Mesothelial cell of epicardium (in vitro differentiated cells): ENCODE data around the gene CDK6. TPM values are rescaled to one million over a fixed set of nuclear protein-coding genes. Genes with fewer than 3 reads are reported as not detected.

Experiments used
- DNase-seq, 2 experiments: peaks; one replicate each; pipeline ENCODE4 v3.0.0; 2021; ENCODE audit warnings: low spot score in 2 of 2; ENCODE audit not compliant: unreplicated experiment in 2 of 2
- H3K27ac Mint-ChIP-seq: 2 replicates; pipeline ENCODE4 v1.8.0; 2021; ENCODE audit warnings: mixed read lengths
- H3K27me3 Mint-ChIP-seq: 2 replicates; pipeline ENCODE4 v1.8.0; 2021; ENCODE audit warnings: low read depth, mixed read lengths
- H3K36me3 Mint-ChIP-seq: 2 replicates; pipeline ENCODE4 v1.8.0; 2021; ENCODE audit warnings: mixed read lengths
- H3K4me1 Mint-ChIP-seq: 2 replicates; pipeline ENCODE4 v1.8.0; 2021; ENCODE audit warnings: mixed read lengths
- H3K4me3 Mint-ChIP-seq: 2 replicates; pipeline ENCODE4 v1.8.0; 2021; ENCODE audit warnings: mild to moderate bottlenecking, moderate library complexity, mixed read lengths
- H3K9me3 Mint-ChIP-seq: 2 replicates; pipeline ENCODE4 v1.8.0; 2021; ENCODE audit warnings: mixed read lengths
- total RNA-seq: library from RNA; stranded (reverse); gene quantifications from 3 replicates; pipeline ENCODE4 v1.2.1, GENCODE V29; 2021
- TF ChIP-seq, protein P1 (sequence below): fragments of 200-600 bp; sonication (generic); IDR thresholded peaks from one replicate; pipeline ENCODE4 v1.5.0; 2021; ENCODE audit warnings: antibody characterized with exemption; ENCODE audit not compliant: unreplicated experiment

CDK6 gene
- total RNA-seq, 1 donor from 2014 or later: 138 TPM

DNA sequence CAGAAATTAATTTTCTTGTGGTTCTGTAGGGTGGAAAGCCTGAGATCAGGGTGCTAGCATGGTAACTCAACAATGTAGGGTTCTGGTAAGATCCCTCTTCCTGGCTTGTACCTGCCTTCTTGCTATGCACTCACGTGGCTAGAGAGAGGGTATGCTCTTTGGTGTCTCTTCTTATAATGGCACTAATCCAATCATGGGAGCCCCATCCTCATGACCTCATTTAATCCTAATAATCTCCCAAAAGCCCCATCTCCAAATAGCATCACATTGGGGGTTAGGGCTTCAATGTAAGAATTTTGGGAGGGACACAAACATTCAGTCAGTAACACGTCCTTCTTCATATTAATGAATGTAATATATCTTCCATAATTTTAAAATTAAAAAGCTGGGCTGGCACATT is 206.6 kb downstream of the CDK6 start:
- Mint-ChIP-seq H3K36me3 (peaks cover 32% of the 10 kb centered on the region), H3K9me3 (peaks cover 20% of the 10 kb centered on the region), H3K4me3 (no peak overlapping the region), H3K27ac (no peak overlapping the region), H3K4me1 (peaks cover 36% of the 10 kb centered on the region), H3K27me3 (no peaks in the 10 kb centered on the region)
- TF ChIP-seq, protein P1, sequence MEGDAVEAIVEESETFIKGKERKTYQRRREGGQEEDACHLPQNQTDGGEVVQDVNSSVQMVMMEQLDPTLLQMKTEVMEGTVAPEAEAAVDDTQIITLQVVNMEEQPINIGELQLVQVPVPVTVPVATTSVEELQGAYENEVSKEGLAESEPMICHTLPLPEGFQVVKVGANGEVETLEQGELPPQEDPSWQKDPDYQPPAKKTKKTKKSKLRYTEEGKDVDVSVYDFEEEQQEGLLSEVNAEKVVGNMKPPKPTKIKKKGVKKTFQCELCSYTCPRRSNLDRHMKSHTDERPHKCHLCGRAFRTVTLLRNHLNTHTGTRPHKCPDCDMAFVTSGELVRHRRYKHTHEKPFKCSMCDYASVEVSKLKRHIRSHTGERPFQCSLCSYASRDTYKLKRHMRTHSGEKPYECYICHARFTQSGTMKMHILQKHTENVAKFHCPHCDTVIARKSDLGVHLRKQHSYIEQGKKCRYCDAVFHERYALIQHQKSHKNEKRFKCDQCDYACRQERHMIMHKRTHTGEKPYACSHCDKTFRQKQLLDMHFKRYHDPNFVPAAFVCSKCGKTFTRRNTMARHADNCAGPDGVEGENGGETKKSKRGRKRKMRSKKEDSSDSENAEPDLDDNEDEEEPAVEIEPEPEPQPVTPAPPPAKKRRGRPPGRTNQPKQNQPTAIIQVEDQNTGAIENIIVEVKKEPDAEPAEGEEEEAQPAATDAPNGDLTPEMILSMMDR: no peak
- no peak for DNase-seq

DNA sequence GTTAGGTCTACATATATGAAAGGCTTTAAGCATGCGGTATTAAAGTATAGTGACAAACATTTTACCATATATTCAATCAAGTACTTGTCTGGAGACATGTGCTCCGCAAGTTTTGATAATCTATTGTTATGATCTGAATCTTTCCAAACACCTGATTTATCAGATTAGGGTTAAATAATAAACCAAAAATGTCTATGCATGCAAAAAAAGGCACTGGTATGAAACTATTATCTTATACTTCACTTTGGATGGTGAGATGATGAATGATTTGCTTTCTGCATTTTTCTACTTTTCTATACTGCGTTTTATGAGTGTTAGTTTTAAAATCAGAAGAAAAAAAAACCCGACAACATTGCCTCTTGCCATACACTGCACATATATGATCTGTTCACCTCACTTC is 208.4 kb downstream of the CDK6 start:
- Mint-ChIP-seq H3K4me1 (peaks cover 30% of the 10 kb centered on the region), H3K27me3 (no peaks in the 10 kb centered on the region), H3K27ac (no peak overlapping the region), H3K9me3 (peaks cover 23% of the 10 kb centered on the region), H3K36me3 (peaks cover 46% of the 10 kb centered on the region), H3K4me3 (no peak overlapping the region)
- TF ChIP-seq, protein P1: no peak
- no peak for DNase-seq

DNA sequence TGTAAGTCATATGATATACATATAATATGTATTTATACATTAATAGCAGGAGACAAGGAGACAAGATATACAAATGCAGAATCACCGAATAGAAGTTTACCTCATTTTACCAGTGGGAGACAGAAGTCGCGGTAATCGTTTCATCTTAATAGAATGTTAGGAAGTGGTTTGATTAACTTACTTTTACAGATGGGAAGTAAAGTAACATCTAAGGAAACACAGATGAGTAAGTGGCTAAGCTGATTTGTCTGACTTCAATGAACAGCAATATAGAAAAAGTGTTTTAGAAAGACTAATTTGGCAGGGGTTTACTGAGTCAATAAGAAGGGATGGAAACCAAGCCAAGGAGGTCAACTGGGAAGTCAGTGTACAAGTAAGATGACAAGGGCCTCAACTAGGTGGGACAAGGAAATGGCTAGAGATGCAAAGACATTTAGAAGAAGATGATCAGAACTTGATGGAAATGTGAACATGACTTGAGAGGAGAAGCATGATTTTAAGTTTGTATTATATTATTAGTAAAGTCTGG is 210.0 kb downstream of the CDK6 start:
- Mint-ChIP-seq H3K27ac (peak overlapping the region; percentile 33), H3K9me3 (peaks cover 23% of the 10 kb centered on the region)

DNA sequence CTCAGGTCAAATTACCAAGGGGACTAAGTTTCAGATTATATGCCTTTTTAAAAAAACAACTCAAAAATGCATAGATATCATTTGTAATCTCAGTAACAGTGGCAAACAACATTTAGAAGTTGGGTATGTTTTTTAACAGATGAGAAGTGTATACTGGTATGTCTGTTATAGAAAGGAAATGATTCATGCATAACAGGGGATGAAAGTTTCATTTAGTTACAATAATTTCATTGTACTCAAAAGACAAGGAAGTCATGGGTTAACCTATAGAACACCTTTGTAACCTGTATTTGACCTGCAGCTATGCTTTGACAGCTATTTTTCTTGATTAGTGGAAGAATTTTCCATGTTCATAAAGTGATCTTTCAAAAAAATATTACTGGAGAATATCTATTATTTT is 210.8 kb downstream of the CDK6 start:
- TF ChIP-seq, protein P1: no peak
- Mint-ChIP-seq H3K27me3 (no peaks in the 10 kb centered on the region), H3K27ac (peak overlapping the region; percentile 54), H3K9me3 (peaks cover 23% of the 10 kb centered on the region), H3K36me3 (peaks cover 53% of the 10 kb centered on the region), H3K4me1 (peaks cover 38% of the 10 kb centered on the region), H3K4me3 (no peak overlapping the region)
- no peak for DNase-seq

More for the DNA sequence above, 210.0 kb downstream of the CDK6 start:
- TF ChIP-seq, protein P1: no peak
- Mint-ChIP-seq H3K27me3 (no peaks in the 10 kb centered on the region), H3K4me3 (no peak overlapping the region), H3K36me3 (peaks cover 53% of the 10 kb centered on the region), H3K4me1 (peaks cover 35% of the 10 kb centered on the region)
- DNase-seq: no peak

DNA sequence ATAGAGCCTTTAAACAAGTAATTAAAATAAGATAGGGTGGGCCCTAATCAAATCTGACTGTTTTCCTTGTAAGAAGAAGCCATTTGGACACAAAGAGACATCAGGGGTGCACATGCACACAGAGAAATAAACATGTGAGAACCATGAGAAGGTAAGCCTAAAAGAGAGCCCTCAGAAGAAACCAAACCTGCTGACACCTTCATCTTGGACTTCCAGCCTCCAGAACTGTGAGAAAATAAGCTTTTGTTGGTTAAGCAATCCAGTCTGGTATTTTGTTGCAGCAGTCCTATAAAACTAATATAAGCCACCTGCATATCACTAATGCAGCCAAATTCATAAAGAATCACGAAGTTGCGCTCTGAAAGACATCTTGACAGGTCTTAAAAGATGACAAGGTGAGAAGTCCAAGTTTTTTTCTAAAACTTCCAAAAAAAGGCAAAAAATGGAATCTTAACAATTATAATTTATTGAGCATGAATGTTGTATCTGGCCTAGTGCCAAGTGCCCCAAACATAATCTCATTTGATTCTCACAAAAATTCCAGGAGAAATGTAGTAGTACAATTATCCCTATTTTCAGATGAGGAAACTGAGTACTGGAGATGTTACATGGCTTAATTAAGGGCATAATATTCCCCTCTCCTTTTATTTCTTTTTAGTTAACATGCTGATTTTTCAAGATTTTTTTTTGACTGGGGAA is 211.9 kb downstream of the CDK6 start:
- H3K9me3 Mint-ChIP-seq: peaks cover 16% of the 10 kb centered on the region
- DNase-seq: no peak
- no peak overlapping the region for H3K27ac Mint-ChIP-seq
- peaks cover 38% of the 10 kb centered on the region for H3K4me1 Mint-ChIP-seq
- H3K36me3 Mint-ChIP-seq: peaks cover 51% of the 10 kb centered on the region
- TF ChIP-seq, protein P1: no peak
- no peaks in the 10 kb centered on the region for H3K27me3 Mint-ChIP-seq
- no peak overlapping the region for H3K4me3 Mint-ChIP-seq
